B cell (primary cell): ENCODE results near the gene UMAD1. TPM values are rescaled to one million over a fixed set of nuclear protein-coding genes. Genes with fewer than 3 reads are reported as not detected.

ENCODE experiments used
- ATAC-seq: fragments of 200-7000 bp; cut with Tn5 transposase; one replicate; pipeline ENCODE4 v1.10.0; 2021; ENCODE audit warnings: low read depth, mild to moderate bottlenecking, moderate number of reproducible peaks, moderate library complexity
- CTCF ChIA-PET: fragments of 350-600 bp; sonication (Branson Sonifier 250); formaldehyde crosslinking; loops from one replicate; lab custom pipeline; 2021; ENCODE audit warnings: antibody characterized with exemption, inconsistent platforms; lab: Charles Lee
- POLR2A ChIA-PET: fragments of 350-600 bp; sonication (Branson Sonifier 250); formaldehyde crosslinking; loops from one replicate; lab custom pipeline; 2021; ENCODE audit warnings: antibody characterized with exemption; lab: Charles Lee
- DNase-seq: peaks from one replicate; pipeline ENCODE4 v3.0.0; 2013
- H2AFZ ChIP-seq: 2 replicates; pipeline ENCODE4 v1.6.1; 2012; ENCODE audit warnings: mild to moderate bottlenecking, low read depth, low read length; ENCODE audit not compliant: insufficient read depth, poor library complexity, severe bottlenecking
- H3K27ac ChIP-seq, 2 donors: 1 replicate in 1 of 2; 2 replicates in 1 of 2; pipeline ENCODE4 v1.5.1; 2012 to 2013; ENCODE audit warnings: low read length in 2 of 2, mild to moderate bottlenecking in 2 of 2, moderate library complexity in 1 of 2
- H3K27me3 ChIP-seq, 4 experiments: fragments of 200-600 bp in 1 of 4; sonication (generic) in 1 of 4; replicated peaks in 1 of 4; 1 replicate in 2 of 4; 2 replicates in 2 of 4; pipeline versions ENCODE4 v1.6.1 to v1.7.0; 2013 to 2016; ENCODE audit warnings: low read length in 3 of 4, mild to moderate bottlenecking in 2 of 4, mixed read lengths in 1 of 4, moderate library complexity in 1 of 4; ENCODE audit not compliant: insufficient read depth in 4 of 4, control insufficient read depth in 3 of 4; ENCODE audit errors: control extremely low read depth in 1 of 4
- H3K36me3 ChIP-seq, 2 experiments: replicated peaks in 1 of 2; 1 replicate in 1 of 2; 2 replicates in 1 of 2; pipeline versions ENCODE4 v1.6.1 to v1.7.1; 2013; ENCODE audit warnings: low read length in 1 of 2; ENCODE audit not compliant: insufficient read depth in 2 of 2, control insufficient read depth in 1 of 2; ENCODE audit errors: control extremely low read depth in 1 of 2, extremely low read depth in 1 of 2
- H3K4me1 ChIP-seq, 2 donors: fragments of 200-600 bp in 1 of 2; sonication (generic) in 1 of 2; 1 replicate in 1 of 2; 2 replicates in 1 of 2; pipeline versions ENCODE4 v1.5.1 to v1.6.1; 2013 to 2017; ENCODE audit warnings: low read length in 2 of 2; ENCODE audit not compliant: control insufficient read depth in 2 of 2, insufficient read depth in 2 of 2
- H3K4me2 ChIP-seq: replicated peaks from 2 replicates; pipeline ENCODE3; 2012; ENCODE audit warnings: mild to moderate bottlenecking, low read depth, low read length; ENCODE audit not compliant: poor library complexity, severe bottlenecking
- H3K4me3 ChIP-seq, 5 experiments: fragments of 200-600 bp in 1 of 5; sonication (generic) in 1 of 5; 1 replicate in 3 of 5; 2 replicates in 2 of 5; pipeline versions ENCODE4 v1.5.1 to v1.7.0; 2011 to 2016; ENCODE audit warnings: low read length in 4 of 5, mild to moderate bottlenecking in 4 of 5, low read depth in 2 of 5, control low read depth in 1 of 5, moderate library complexity in 1 of 5; ENCODE audit not compliant: insufficient read depth in 1 of 5; ENCODE audit errors: control extremely low read depth in 1 of 5, extremely low read depth in 1 of 5
- H3K79me2 ChIP-seq: fragments of 200-600 bp; sonication (generic); one replicate; pipeline ENCODE4 v1.6.0; 2016; ENCODE audit warnings: low read length; ENCODE audit not compliant: control insufficient read depth, insufficient read depth
- H3K9ac ChIP-seq: fragments of 200-600 bp; sonication (generic); 2 replicates; pipeline ENCODE4 v1.6.1; 2017; ENCODE audit warnings: mild to moderate bottlenecking, low read length, moderate library complexity
- H3K9me3 ChIP-seq, 3 donors: one replicate each; pipeline versions ENCODE4 v1.6.1 to v1.7.1; 2013; ENCODE audit warnings: low read length in 2 of 3; ENCODE audit not compliant: control insufficient read depth in 2 of 3, insufficient read depth in 1 of 3; ENCODE audit errors: control extremely low read depth in 1 of 3
- H4K20me1 ChIP-seq: 2 replicates; pipeline ENCODE4 v1.6.0; 2012; ENCODE audit warnings: mild to moderate bottlenecking, low read length; ENCODE audit not compliant: insufficient read depth, control insufficient read depth, poor library complexity, severe bottlenecking
- H3K27ac Mint-ChIP-seq: one replicate; pipeline ENCODE4 v1.8.0; 2021; ENCODE audit warnings: mixed read lengths
- H3K27me3 Mint-ChIP-seq: one replicate; pipeline ENCODE4 v1.8.0; 2021; ENCODE audit warnings: mixed read lengths
- H3K4me1 Mint-ChIP-seq: one replicate; pipeline ENCODE4 v1.8.0; 2021; ENCODE audit warnings: mixed read lengths
- H3K4me3 Mint-ChIP-seq: one replicate; pipeline ENCODE4 v1.8.0; 2021; ENCODE audit warnings: mixed read lengths
- H3K9me3 Mint-ChIP-seq: one replicate; pipeline ENCODE4 v1.8.0; 2022; ENCODE audit warnings: mixed read lengths; ENCODE audit not compliant: insufficient read depth
- CTCF ChIP-seq: fragments of 200-600 bp; IDR thresholded peaks from one replicate; pipeline ENCODE4 v1.8.0; 2022; ENCODE audit warnings: antibody characterized with exemption, mild to moderate bottlenecking
- EZH2 ChIP-seq: IDR thresholded peaks from 2 replicates; pipeline ENCODE4 v1.6.1; 2012; ENCODE audit warnings: borderline replicate concordance, low read depth, mild to moderate bottlenecking, moderate library complexity, low read length; ENCODE audit not compliant: insufficient read depth, poor library complexity, severe bottlenecking
- WGBS: methylation state at CpG from one replicate; pipeline ENCODE4 v1.1.5; 2013; ENCODE audit warnings: missing lambda C conversion rate; ENCODE audit not compliant: insufficient coverage; 5-methylcytosine and 5-hydroxymethylcytosine counted together
- intact Hi-C: fragments of 100-400 bp; cut with micrococcal nuclease; formaldehyde crosslinking; loops from one replicate; pipeline ENCODE4 v1.10.0; 2022
- polyA plus RNA-seq: library from polyadenylated mRNA; depleted of rRNA; stranded (reverse); fragments of >200 nt; gene quantifications from 2 replicates; pipeline ENCODE4 v1.2.3, GENCODE V29; 2012
- total RNA-seq, 2 donors: library from RNA; stranded (reverse); fragments of 120-200 nt in 1 of 2; gene quantifications; 1 replicate in 1 of 2; 2 replicates in 1 of 2; pipeline versions ENCODE4 v1.2.3 to v1.2.4, GENCODE V29; 2013 to 2022

The UMAD1 gene
- total and polyA plus RNA-seq, 2 donors (not counting 1 experiment from before 2014, with no cell fraction given): 11.6 to 25.9 TPM

- Histone ChIP-seq H3K9ac (peak overlapping the region; percentile 77), H3K4me3 (peak overlapping the region; percentile 46 to 73 (median 60)), H3K27ac (peak overlapping the region; percentile 47 to 75), H3K79me2 (peaks cover 11% of the 10 kb centered on the region), H3K9me3 (no peaks in the 10 kb centered on the region), H3K4me2 (peak overlapping the region; percentile 78), H3K36me3 (no peaks in the 10 kb centered on the region), H3K27me3 (no peaks in the 10 kb centered on the region), H4K20me1 (no peaks in the 10 kb centered on the region), H2AFZ (peak overlapping the region; percentile 70), H3K4me1 (peaks cover 17 to 22% of the 10 kb centered on the region in 2 donors)
- no CpG with 5 or more reads among the region's 9 CpGs for WGBS
- ChIA-PET CTCF (interaction anchor here (1.0 to 3.2 kb wide), 8 partner anchors 8 to 452 kb away, joined by 3 to 31 read pairs (median 8); no protein-coding TSS in a partner anchor), POLR2A (interaction anchor here (1.0 kb wide), 1 partner anchor 122 kb away, joined by 5 read pairs; the partner anchor contains the start of gene UMAD1)
- DNase-seq: peak; percentile 56
- no peaks in the 10 kb centered on the region for H3K27me3 Mint-ChIP-seq
- ATAC-seq: peak; percentile 73
- peaks cover 35% of the 10 kb centered on the region for H3K4me1 Mint-ChIP-seq
- H3K27ac Mint-ChIP-seq: peak overlapping the region; percentile 89
- no peaks in the 10 kb centered on the region for H3K9me3 Mint-ChIP-seq
- intact Hi-C loops: loop anchor here (1.0 to 5.0 kb wide), 6 partner anchors 81 to 430 kb away; partner anchors contain the start of gene UMAD1
- TF ChIP-seq EZH2 (no peak), CTCF (no peak)
- peak overlapping the region; percentile 91 for H3K4me3 Mint-ChIP-seq
Observed at GRCh38 chr7:7761974-7762779, 121.6 kb downstream of the UMAD1 start.
